Stomach (tissue), 4 donors: ENCODE measurements around the gene DDX31.

Experiments
- EP300 ChIP-seq: sonication (generic); formaldehyde crosslinking; IDR thresholded peaks from one replicate; pipeline ENCODE4 v1.6.1; 2017; ENCODE audit warnings: antibody characterized with exemption
- POLR2A ChIP-seq, 4 donors: fragments of 450-650 bp; IDR thresholded peaks; one replicate each; pipeline ENCODE4 v1.6.1; 2016; ENCODE audit warnings: antibody characterized with exemption in 4 of 4, control low read depth in 2 of 4, mild to moderate bottlenecking in 1 of 4, moderate library complexity in 1 of 4
- POLR2AphosphoS5 ChIP-seq, 3 donors: sonication (generic); formaldehyde crosslinking; IDR thresholded peaks; one replicate each; pipeline ENCODE4 v1.6.1; 2016; ENCODE audit warnings: antibody characterized with exemption in 3 of 3
- TF ChIP-seq, protein P1 (sequence below), 7 experiments: fragments of 450-650 bp in 4 of 7; fragments of 200-600 bp in 3 of 7; sonication (generic) in 3 of 7; IDR thresholded peaks; one replicate each; pipeline ENCODE4 v1.5.1; 2016 to 2019; ENCODE audit warnings: antibody characterized with exemption in 7 of 7, control low read depth in 2 of 7, mild to moderate bottlenecking in 1 of 7

- TF ChIP-seq POLR2AphosphoS5 (IDR thresholded peaks at IDR 0.05) = no peak
- TF ChIP-seq, protein P1, sequence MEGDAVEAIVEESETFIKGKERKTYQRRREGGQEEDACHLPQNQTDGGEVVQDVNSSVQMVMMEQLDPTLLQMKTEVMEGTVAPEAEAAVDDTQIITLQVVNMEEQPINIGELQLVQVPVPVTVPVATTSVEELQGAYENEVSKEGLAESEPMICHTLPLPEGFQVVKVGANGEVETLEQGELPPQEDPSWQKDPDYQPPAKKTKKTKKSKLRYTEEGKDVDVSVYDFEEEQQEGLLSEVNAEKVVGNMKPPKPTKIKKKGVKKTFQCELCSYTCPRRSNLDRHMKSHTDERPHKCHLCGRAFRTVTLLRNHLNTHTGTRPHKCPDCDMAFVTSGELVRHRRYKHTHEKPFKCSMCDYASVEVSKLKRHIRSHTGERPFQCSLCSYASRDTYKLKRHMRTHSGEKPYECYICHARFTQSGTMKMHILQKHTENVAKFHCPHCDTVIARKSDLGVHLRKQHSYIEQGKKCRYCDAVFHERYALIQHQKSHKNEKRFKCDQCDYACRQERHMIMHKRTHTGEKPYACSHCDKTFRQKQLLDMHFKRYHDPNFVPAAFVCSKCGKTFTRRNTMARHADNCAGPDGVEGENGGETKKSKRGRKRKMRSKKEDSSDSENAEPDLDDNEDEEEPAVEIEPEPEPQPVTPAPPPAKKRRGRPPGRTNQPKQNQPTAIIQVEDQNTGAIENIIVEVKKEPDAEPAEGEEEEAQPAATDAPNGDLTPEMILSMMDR (IDR thresholded peaks at IDR 0.05) = no peak
- no peak for TF ChIP-seq POLR2A (IDR thresholded peaks at IDR 0.05)
- no peak for TF ChIP-seq EP300
These were observed 115.0 kb downstream of the DDX31 start for GRCh38 chr9:132554755-132555154.
